Thyroid gland (tissue), 4 donors: Measurements from ENCODE around the gene CIB2. TPM values are rescaled to one million over a fixed set of nuclear protein-coding genes. Genes with fewer than 3 reads are reported as not detected.

ENCODE experiments used
- DNase-seq, 2 donors: peaks; one replicate each; pipeline ENCODE4 v3.0.0-alpha.2; 2019
- H3K27ac ChIP-seq, 3 donors: fragments of 200-600 bp; sonication (generic); 1 replicate in 2 of 3; 2 replicates in 1 of 3; pipeline ENCODE4 v1.5.1; 2016 to 2019; ENCODE audit warnings: mild to moderate bottlenecking in 1 of 3, moderate library complexity in 1 of 3
- H3K27me3 ChIP-seq: fragments of 200-600 bp; sonication (generic); one replicate; pipeline ENCODE4 v1.5.1; 2019
- H3K36me3 ChIP-seq, 2 donors: fragments of 200-600 bp; sonication (generic); one replicate each; pipeline ENCODE4 v1.5.1; 2016 to 2019
- H3K4me1 ChIP-seq, 2 donors: fragments of 200-600 bp; sonication (generic); one replicate each; pipeline ENCODE4 v1.5.1; 2017 to 2019
- H3K4me3 ChIP-seq, 3 donors: fragments of 200-600 bp; sonication (generic); replicated peaks in 1 of 3; 1 replicate in 2 of 3; 2 replicates in 1 of 3; pipeline ENCODE4 v1.5.1; 2016; ENCODE audit warnings: mild to moderate bottlenecking in 1 of 3
- H3K9me3 ChIP-seq: fragments of 200-600 bp; sonication (generic); one replicate; pipeline ENCODE4 v1.5.1; 2017
- CTCF ChIP-seq, 6 experiments: fragments of 200-600 bp in 3 of 6; fragments of 450-650 bp in 3 of 6; sonication (generic) in 3 of 6; IDR thresholded peaks; one replicate each; pipeline ENCODE4 v1.5.1; 2016 to 2019; ENCODE audit warnings: antibody characterized with exemption in 6 of 6, mild to moderate bottlenecking in 2 of 6, inconsistent platforms in 1 of 6, moderate library complexity in 1 of 6
- POLR2A ChIP-seq, 2 donors: fragments of 450-650 bp; IDR thresholded peaks; one replicate each; pipeline ENCODE4 v1.6.1; 2017; ENCODE audit warnings: antibody characterized with exemption in 2 of 2, mild to moderate bottlenecking in 2 of 2, moderate library complexity in 1 of 2
- WGBS, 2 donors: methylation state at CpG; one replicate each; pipeline ENCODE4 v1.1.5; 2017; 5-methylcytosine and 5-hydroxymethylcytosine counted together
- intact Hi-C: fragments of 100-400 bp; cut with DNase I; formaldehyde crosslinking; loops from one replicate; pipeline ENCODE4 v1.15.1; 2023
- total RNA-seq, 4 donors: library from RNA; depleted of rRNA; stranded (reverse); fragments of >200 nt; gene quantifications; one replicate each; pipeline ENCODE4 v1.2.3, GENCODE V29; 2016

CIB2 gene
- total RNA-seq, 4 donors from 2014 or later, result 4.1 to 7.5 (median 4.9) TPM

GRCh38 chr15:78079298-78080087 is 51.8 kb downstream of the CIB2 start:
- Histone ChIP-seq H3K9me3 (no peaks in the 10 kb centered on the region), H3K4me1 (peaks cover 10 to 25% of the 10 kb centered on the region in 2 donors)
- 89 to 92% methylated on average over 11 of the region's 11 CpGs for WGBS, 2 donors

GRCh38 chr15:78077871-78078210 is 53.4 kb downstream of the CIB2 start:
- H3K27ac ChIP-seq, result peak overlapping the region in 2 of 3 donors; percentile 39 to 63
- H3K4me1 ChIP-seq, result peaks cover 17 to 34% of the 10 kb centered on the region in 2 donors
- intact Hi-C loops, result no loop called here

More at GRCh38 chr15:78079298-78080087, 51.8 kb downstream of the CIB2 start:
- DNase-seq, result no peak
- TF ChIP-seq CTCF (IDR thresholded peaks at IDR 0.05) (no peak), POLR2A (IDR thresholded peaks at IDR 0.05) (no peak)
- no peaks in the 10 kb centered on the region for H3K27me3 ChIP-seq
- H3K4me3 ChIP-seq, result no peak overlapping the region
- H3K27ac ChIP-seq, result no peak overlapping the region
- no peaks in the 10 kb centered on the region for H3K36me3 ChIP-seq
- intact Hi-C loops, result no loop called here

GRCh38 chr15:78077053-78077870 is 54.0 kb downstream of the CIB2 start, which contains the start of gene TBC1D2B:
Gene TBC1D2B (minus strand): TSS chr15:78077711. CDS start chr15:78077652, 59 bp downstream.
- no peaks in the 10 kb centered on the region for H3K9me3 ChIP-seq
- intact Hi-C loops, result no loop called here
- H3K4me1 ChIP-seq, result peaks cover 23 to 39% of the 10 kb centered on the region in 2 donors
- H3K36me3 ChIP-seq, result no peaks in the 10 kb centered on the region
- WGBS, 2 donors, result 1 to 2% methylated on average over 23 to 25 of the region's 104 CpGs
- peak within 1 kb of the TSS; percentile 75 to 95 (median 91) for H3K27ac ChIP-seq
- peak; percentile 60 for DNase-seq
- peak in 1 of 2 donors; percentile 55 for TF ChIP-seq POLR2A (IDR thresholded peaks at IDR 0.05)
- TF ChIP-seq CTCF (IDR thresholded peaks at IDR 0.05), result peak in 1 of 6 experiments; percentile 5
- H3K27me3 ChIP-seq, result no peaks in the 10 kb centered on the region
- peak within 1 kb of the TSS; percentile 29 to 70 (median 60) for H3K4me3 ChIP-seq

More at GRCh38 chr15:78077871-78078210, 53.4 kb downstream of the CIB2 start:
- Histone ChIP-seq H3K27me3 (no peaks in the 10 kb centered on the region), H3K36me3 (no peaks in the 10 kb centered on the region), H3K9me3 (no peaks in the 10 kb centered on the region), H3K4me3 (peak overlapping the region in 1 of 3 donors; percentile 26)
- no peak for DNase-seq
- TF ChIP-seq CTCF (IDR thresholded peaks at IDR 0.05), result no peak
- WGBS, 2 donors, result 16 to 38% methylated on average over 6 to 7 of the region's 7 CpGs

- 40 to 42% methylated on average over 17 of the region's 17 CpGs for WGBS, 2 donors
- intact Hi-C loops, result no loop called here
Observed at GRCh38 chr15:78076231-78077052, 54.8 kb downstream of the CIB2 start.

More at GRCh38 chr15:78076231-78077052, 54.8 kb downstream of the CIB2 start:
- Histone ChIP-seq H3K9me3 (no peaks in the 10 kb centered on the region), H3K27ac (peak overlapping the region; percentile 75 to 95 (median 91)), H3K36me3 (no peaks in the 10 kb centered on the region), H3K4me1 (peaks cover 31 to 47% of the 10 kb centered on the region in 2 donors), H3K27me3 (no peaks in the 10 kb centered on the region), H3K4me3 (peak overlapping the region; percentile 29 to 70 (median 60))
- TF ChIP-seq CTCF (IDR thresholded peaks at IDR 0.05), result peak in 2 of 6 experiments; percentile 17 to 21
- no peak for TF ChIP-seq POLR2A (IDR thresholded peaks at IDR 0.05)
- DNase-seq, result peak in 1 of 2 donors; percentile 11
